K562 (cell line): ENCODE measurements around the gene SNX20. TPM values are rescaled to one million over a fixed set of nuclear protein-coding genes. Genes with fewer than 3 reads are reported as not detected.

Source experiments
- ATAC-seq: fragments of 200-7000 bp; cut with Tn5 transposase; 3 replicates; pipeline ENCODE4 v1.9.1; 2020; ENCODE audit warnings: moderate library complexity
- BruUV-seq: library from RNA; stranded (reverse); fragments of 400-500 nt; replicated peaks from 2 replicates; lab custom pipeline; 2021; lab: Mats Ljungman, UMichigan
- CTCF ChIA-PET: fragments of 300-600 bp; formaldehyde crosslinking; extraction: SDS; loops from one replicate; lab custom pipeline; 2021; ENCODE audit warnings: low intra/inter-chr PET ratio; lab: Yijun Ruan, JAX
- POLR2A ChIA-PET: fragments of 300-600, 350-650 bp; sonication (Branson Sonifier 250); formaldehyde crosslinking; extraction: SDS; loops from one replicate; lab custom pipeline; 2021; ENCODE audit warnings: antibody characterized with exemption, inconsistent platforms; lab: Yijun Ruan, JAX
- DNase-seq, 4 experiments: peaks; one replicate each; pipeline versions ENCODE4 v3.0.0 to v3.0.0-alpha.2; 2011 to 2018; ENCODE audit warnings: low spot score in 3 of 4, mixed read lengths in 3 of 4; ENCODE audit errors: extremely low read depth in 1 of 4
- FAIRE-seq: peaks from 2 replicates; lab custom pipeline; 2011; peaks lifted over from hg19 to GRCh38; lab: Jason Lieb, UNC
- H2AFZ ChIP-seq: 2 replicates; pipeline ENCODE4 v1.6.0; 2011; ENCODE audit warnings: low read depth, low read length, control low read depth, inconsistent platforms
- H3K27ac ChIP-seq: fragments of 200-600 bp; 3 replicates; pipeline ENCODE4 v1.8.0; 2011; ENCODE audit warnings: low read depth, mild to moderate bottlenecking, control low read depth, inconsistent platforms, low read length, moderate library complexity, mixed read lengths; ENCODE audit errors: extremely low read depth
- H3K27me3 ChIP-seq, 2 experiments: fragments of 300-600 bp in 1 of 2; 2 replicates in 1 of 2; 3 replicates in 1 of 2; pipeline versions ENCODE4 v1.6.0 to v1.8.0; 2011; ENCODE audit warnings: inconsistent platforms in 2 of 2, low read length in 2 of 2, mild to moderate bottlenecking in 1 of 2, mixed read lengths in 1 of 2, moderate library complexity in 1 of 2; ENCODE audit not compliant: control insufficient read depth in 2 of 2, insufficient read depth in 2 of 2
- H3K36me3 ChIP-seq: fragments of 300-600 bp; 3 replicates; pipeline ENCODE4 v1.8.0; 2011; ENCODE audit warnings: mild to moderate bottlenecking, low read length, inconsistent platforms; ENCODE audit not compliant: control insufficient read depth, insufficient read depth
- H3K4me1 ChIP-seq, 2 experiments: fragments of 200-600 bp in 1 of 2; replicated peaks in 1 of 2; 2 replicates in 1 of 2; 3 replicates in 1 of 2; pipeline versions ENCODE4 v1.5.1 to v1.8.0; 2011; ENCODE audit warnings: inconsistent platforms in 2 of 2, low read length in 2 of 2, mild to moderate bottlenecking in 1 of 2, mixed read lengths in 1 of 2, moderate library complexity in 1 of 2; ENCODE audit not compliant: control insufficient read depth in 2 of 2, insufficient read depth in 2 of 2
- H3K4me2 ChIP-seq: 2 replicates; pipeline ENCODE4 v1.6.1; 2011; ENCODE audit warnings: low read length, control low read depth, inconsistent platforms, mixed read lengths; ENCODE audit not compliant: insufficient read depth
- H3K4me3 ChIP-seq: fragments of 200-600 bp; sonication (generic), shearing (Covaris generic); 2 replicates; pipeline ENCODE4 v1.5.1; 2016; ENCODE audit warnings: control low read depth, inconsistent platforms
- H3K79me2 ChIP-seq: fragments of 200-600 bp; 3 replicates; pipeline ENCODE4 v1.8.0; 2011; ENCODE audit warnings: low read length, inconsistent platforms; ENCODE audit not compliant: control insufficient read depth, insufficient read depth
- H3K9ac ChIP-seq, 2 experiments: 2 replicates each; pipeline versions ENCODE4 v1.6.0 to v1.6.1; 2011; ENCODE audit warnings: low read depth in 2 of 2, low read length in 2 of 2, control low read depth in 1 of 2, inconsistent platforms in 1 of 2, mild to moderate bottlenecking in 1 of 2, mixed read lengths in 1 of 2; ENCODE audit not compliant: insufficient read depth in 1 of 2
- H3K9me1 ChIP-seq: one replicate; pipeline ENCODE4 v1.6.0; 2011; ENCODE audit warnings: inconsistent platforms, mild to moderate bottlenecking, low read length, moderate library complexity; ENCODE audit not compliant: control insufficient read depth, insufficient read depth
- H3K9me3 ChIP-seq: replicated peaks from 2 replicates; pipeline ENCODE4 v1.5.1; 2011; ENCODE audit warnings: low read depth, low read length, inconsistent platforms; ENCODE audit not compliant: control insufficient read depth, insufficient read depth
- H4K20me1 ChIP-seq: replicated peaks from 2 replicates; pipeline ENCODE4 v1.6.1; 2011; ENCODE audit warnings: low read length, inconsistent platforms, mixed read lengths; ENCODE audit not compliant: control insufficient read depth, insufficient read depth
- ETV1 ChIP-seq: fragments of 450-650 bp; conservative IDR thresholded peaks from 2 replicates; pipeline ENCODE4 v1.6.1; 2016; ENCODE audit warnings: missing genetic modification characterization, control low read depth, low read depth, missing compliant biosample characterization
- MYBL2 ChIP-seq, 2 experiments: fragments of 450-650 bp in 1 of 2; sonication (generic) in 1 of 2; formaldehyde crosslinking in 1 of 2; IDR thresholded peaks; 2 replicates each; pipeline versions ENCODE4 v1.6.1 to v1.8.1; 2017 to 2022; ENCODE audit warnings: borderline replicate concordance in 1 of 2, inconsistent platforms in 1 of 2, low read depth in 1 of 2, mild to moderate bottlenecking in 1 of 2, missing genetic modification reagents in 1 of 2, moderate library complexity in 1 of 2
- SMAD3 ChIP-seq: fragments of 450-650 bp; formaldehyde crosslinking; conservative IDR thresholded peaks from 2 replicates; pipeline ENCODE4 v1.4.0; 2020; ENCODE audit warnings: mild to moderate bottlenecking
- TAF1 ChIP-seq: IDR thresholded peaks from 2 replicates; pipeline ENCODE4 v1.6.1; 2011; ENCODE audit warnings: mild to moderate bottlenecking, low read length, moderate library complexity; ENCODE audit not compliant: insufficient read depth, control insufficient read depth, severe bottlenecking; ENCODE audit errors: extremely low read depth
- TAF7 ChIP-seq: fragments of 450-650 bp; IDR thresholded peaks from 2 replicates; pipeline ENCODE4 v1.6.1; 2016; ENCODE audit warnings: missing genetic modification characterization, missing compliant biosample characterization
- TEAD2 ChIP-seq: fragments of 450-650 bp; IDR thresholded peaks from 2 replicates; pipeline ENCODE4 v1.6.1; 2016; ENCODE audit warnings: missing genetic modification characterization, control low read depth, missing compliant biosample characterization
- ZBTB8A ChIP-seq: fragments of 450-650 bp; IDR thresholded peaks from 2 replicates; pipeline ENCODE4 v1.6.1; 2018; ENCODE audit warnings: mild to moderate bottlenecking, moderate library complexity; ENCODE audit not compliant: partially characterized antibody
- ZNF12 ChIP-seq: sonication (generic); formaldehyde crosslinking; IDR thresholded peaks from 2 replicates; pipeline ENCODE4 v1.4.0; 2020; ENCODE audit warnings: mild to moderate bottlenecking, missing genetic modification reagents
- ZNF75A ChIP-seq: fragments of 450-650 bp; formaldehyde crosslinking; IDR thresholded peaks from 2 replicates; pipeline ENCODE4 v1.4.0; 2020; ENCODE audit warnings: mild to moderate bottlenecking
- WGBS: fragments of 100-300 bp; shearing (Covaris generic); methylation state at CpG from one replicate; pipeline ENCODE4 v1.1.6; 2016; ENCODE audit warnings: low coverage, mixed read lengths; ENCODE audit not compliant: insufficient coverage; ENCODE audit errors: missing lambda C conversion rate; 5-methylcytosine and 5-hydroxymethylcytosine counted together
- in situ Hi-C: fragments of 300-500 bp; cut with MboI; formaldehyde crosslinking; loops from 4 replicates; pipeline ENCODE4 v1.15.0; 2018; ENCODE audit warnings: inconsistent platforms, mixed read lengths
- intact Hi-C: fragments of 100-400 bp; cut with micrococcal nuclease; formaldehyde crosslinking; loops from 2 replicates; pipeline ENCODE4 v1.14.2; 2022
- polyA plus RNA-seq, 8 experiments: library from polyadenylated mRNA; depleted of rRNA in 4 of 8; stranded (reverse) in 5 of 8; unstranded in 3 of 8; fragments of >200 nt; fragmentation: Nextera tagmentation in 2 of 8; fragmentation: Illumina TruSeq in 1 of 8; extraction: Ambion mirVana in 2 of 8; extraction: Trizol in 1 of 8; gene quantifications; 2 replicates each; pipeline versions ENCODE4 v1.2.1 to v1.2.3, GENCODE V29; 2011 to 2014; ENCODE audit warnings: inconsistent platforms in 1 of 8, missing spikeins in 1 of 8
- total RNA-seq, 7 experiments: library from RNA; depleted of rRNA in 6 of 7; stranded (reverse); fragments of >200 nt in 6 of 7; fragmentation: Illumina TruSeq in 2 of 7; extraction: Trizol in 2 of 7; gene quantifications; 2 replicates each; pipeline versions ENCODE4 v1.2.1 to v1.2.3, GENCODE V29; 2011 to 2021; ENCODE audit warnings: low replicate concordance in 1 of 7
- TF ChIP-seq, protein P1 (sequence below): fragments of 450-650 bp; IDR thresholded peaks from 2 replicates; pipeline ENCODE4 v1.6.1; 2016; ENCODE audit warnings: low read depth
- TF ChIP-seq, protein P2 (sequence below): fragments of 450-650 bp; conservative IDR thresholded peaks from 2 replicates; pipeline ENCODE4 v1.6.1; 2016; ENCODE audit warnings: missing genetic modification characterization, low read depth, mild to moderate bottlenecking, control low read depth, missing compliant biosample characterization
- TF ChIP-seq, protein P3 (sequence below): sonication (generic); formaldehyde crosslinking; IDR thresholded peaks from 2 replicates; pipeline ENCODE4 v1.8.0; 2022; ENCODE audit warnings: missing genetic modification reagents, mild to moderate bottlenecking, borderline replicate concordance

Gene SNX20
- total and polyA plus RNA-seq, 9 of the 15 experiments (the other 6 are each of a cell fraction or from before 2014, with no cell fraction given): 0.04 to 0.07 TPM; not detected in 7

DNA sequence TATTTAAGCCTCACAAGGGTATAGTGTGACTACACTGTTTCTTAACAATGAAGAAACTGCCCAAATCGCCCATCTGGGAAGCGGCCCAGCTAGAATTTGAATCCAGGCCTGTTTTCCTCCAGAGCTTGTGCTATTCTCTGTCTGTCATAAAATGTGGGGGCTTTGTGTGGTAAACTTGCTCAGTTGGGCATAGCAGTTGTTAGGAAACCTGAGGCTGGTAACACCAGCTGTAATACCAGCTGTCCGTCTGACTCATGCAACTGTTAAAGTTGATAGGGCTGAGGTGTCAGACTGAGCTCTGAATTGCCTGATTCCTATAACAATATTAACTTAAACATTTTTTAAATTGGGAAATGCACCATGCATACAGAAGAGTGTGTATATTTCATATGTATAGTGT is 21.6 kb upstream of the SNX20 start:
- Histone ChIP-seq H3K9me1 (no peaks in the 10 kb centered on the region), H3K27me3 (peaks cover 0 to 16% of the 10 kb centered on the region in 2 experiments; a peak in 3 of 5 replicates), H3K79me2 (no peaks in the 10 kb centered on the region), H3K9me3 (no peaks in the 10 kb centered on the region), H2AFZ (no peak overlapping the region), H3K27ac (no peak overlapping the region), H3K4me1 (peaks cover 0 to 6% of the 10 kb centered on the region in 2 experiments; a peak in 4 of 5 replicates), H3K4me2 (no peak overlapping the region), H3K36me3 (no peaks in the 10 kb centered on the region), H3K9ac (no peak overlapping the region), H4K20me1 (no peaks in the 10 kb centered on the region), H3K4me3 (no peak overlapping the region)
- ATAC-seq: no peak
- in situ Hi-C loops (no loop called here), intact Hi-C loops (no loop called here)
- WGBS: 0% methylated on average over 3 of the region's 3 CpGs
- FAIRE-seq: no peak
- ChIA-PET CTCF (no interaction called here), POLR2A (no interaction called here)
- BruUV-seq: no TSS peak
- DNase-seq: no peak
- TF ChIP-seq ZBTB8A (no peak), ZNF12 (CRISPR knock-in tag) (no peak), ZNF75A (CRISPR knock-in tag) (no peak), ETV1 (no peak), TAF1 (no peak), SMAD3 (CRISPR knock-in tag) (no peak), MYBL2 (IDR thresholded peaks at IDR 0.05; ENCODE audit: low read depth) (no peak), MYBL2 (CRISPR knock-in tag; IDR thresholded peaks at IDR 0.05; ENCODE audit: borderline replicate concordance) (no peak), TEAD2 (tag) (no peak), TAF7 (tag) (no peak)
- TF ChIP-seq, protein P1, sequence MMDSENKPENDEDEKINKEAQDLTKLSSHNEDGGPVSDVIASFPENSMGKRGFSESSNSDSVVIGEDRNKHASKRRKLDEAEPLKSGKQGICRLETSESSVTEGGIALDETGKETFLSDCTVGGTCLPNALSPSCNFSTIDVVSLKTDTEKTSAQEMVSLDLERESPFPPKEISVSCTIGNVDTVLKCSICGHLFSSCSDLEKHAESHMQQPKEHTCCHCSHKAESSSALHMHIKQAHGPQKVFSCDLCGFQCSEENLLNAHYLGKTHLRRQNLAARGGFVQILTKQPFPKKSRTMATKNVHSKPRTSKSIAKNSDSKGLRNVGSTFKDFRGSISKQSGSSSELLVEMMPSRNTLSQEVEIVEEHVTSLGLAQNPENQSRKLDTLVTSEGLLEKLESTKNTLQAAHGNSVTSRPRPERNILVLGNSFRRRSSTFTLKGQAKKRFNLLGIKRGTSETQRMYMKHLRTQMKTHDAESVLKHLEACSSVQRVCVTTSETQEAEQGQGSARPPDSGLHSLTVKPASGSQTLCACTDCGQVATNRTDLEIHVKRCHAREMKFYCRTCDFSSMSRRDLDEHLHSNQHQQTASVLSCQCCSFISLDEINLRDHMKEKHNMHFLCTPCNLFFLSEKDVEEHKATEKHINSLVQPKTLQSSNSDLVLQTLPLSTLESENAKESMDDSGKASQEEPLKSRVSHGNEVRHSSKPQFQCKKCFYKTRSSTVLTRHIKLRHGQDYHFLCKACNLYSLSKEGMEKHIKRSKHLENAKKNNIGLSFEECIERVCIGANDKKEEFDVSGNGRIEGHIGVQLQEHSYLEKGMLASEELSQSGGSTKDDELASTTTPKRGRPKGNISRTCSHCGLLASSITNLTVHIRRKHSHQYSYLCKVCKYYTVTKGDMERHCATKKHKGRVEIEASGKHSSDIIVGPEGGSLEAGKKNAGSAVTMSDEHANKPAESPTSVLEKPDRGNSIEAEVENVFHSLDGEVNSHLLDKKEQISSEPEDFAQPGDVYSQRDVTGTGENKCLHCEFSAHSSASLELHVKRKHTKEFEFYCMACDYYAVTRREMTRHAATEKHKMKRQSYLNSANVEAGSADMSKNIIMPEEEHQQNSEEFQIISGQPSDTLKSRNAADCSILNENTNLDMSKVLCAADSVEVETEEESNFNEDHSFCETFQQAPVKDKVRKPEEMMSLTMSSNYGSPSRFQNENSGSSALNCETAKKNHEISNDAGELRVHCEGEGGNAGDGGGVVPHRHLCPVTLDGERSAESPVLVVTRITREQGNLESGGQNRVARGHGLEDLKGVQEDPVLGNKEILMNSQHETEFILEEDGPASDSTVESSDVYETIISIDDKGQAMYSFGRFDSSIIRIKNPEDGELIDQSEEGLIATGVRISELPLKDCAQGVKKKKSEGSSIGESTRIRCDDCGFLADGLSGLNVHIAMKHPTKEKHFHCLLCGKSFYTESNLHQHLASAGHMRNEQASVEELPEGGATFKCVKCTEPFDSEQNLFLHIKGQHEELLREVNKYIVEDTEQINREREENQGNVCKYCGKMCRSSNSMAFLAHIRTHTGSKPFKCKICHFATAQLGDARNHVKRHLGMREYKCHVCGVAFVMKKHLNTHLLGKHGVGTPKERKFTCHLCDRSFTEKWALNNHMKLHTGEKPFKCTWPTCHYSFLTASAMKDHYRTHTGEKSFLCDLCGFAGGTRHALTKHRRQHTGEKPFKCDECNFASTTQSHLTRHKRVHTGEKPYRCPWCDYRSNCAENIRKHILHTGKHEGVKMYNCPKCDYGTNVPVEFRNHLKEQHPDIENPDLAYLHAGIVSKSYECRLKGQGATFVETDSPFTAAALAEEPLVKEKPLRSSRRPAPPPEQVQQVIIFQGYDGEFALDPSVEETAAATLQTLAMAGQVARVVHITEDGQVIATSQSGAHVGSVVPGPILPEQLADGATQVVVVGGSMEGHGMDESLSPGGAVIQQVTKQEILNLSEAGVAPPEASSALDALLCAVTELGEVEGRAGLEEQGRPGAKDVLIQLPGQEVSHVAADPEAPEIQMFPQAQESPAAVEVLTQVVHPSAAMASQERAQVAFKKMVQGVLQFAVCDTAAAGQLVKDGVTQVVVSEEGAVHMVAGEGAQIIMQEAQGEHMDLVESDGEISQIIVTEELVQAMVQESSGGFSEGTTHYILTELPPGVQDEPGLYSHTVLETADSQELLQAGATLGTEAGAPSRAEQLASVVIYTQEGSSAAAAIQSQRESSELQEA: no peak
- TF ChIP-seq, protein P2, sequence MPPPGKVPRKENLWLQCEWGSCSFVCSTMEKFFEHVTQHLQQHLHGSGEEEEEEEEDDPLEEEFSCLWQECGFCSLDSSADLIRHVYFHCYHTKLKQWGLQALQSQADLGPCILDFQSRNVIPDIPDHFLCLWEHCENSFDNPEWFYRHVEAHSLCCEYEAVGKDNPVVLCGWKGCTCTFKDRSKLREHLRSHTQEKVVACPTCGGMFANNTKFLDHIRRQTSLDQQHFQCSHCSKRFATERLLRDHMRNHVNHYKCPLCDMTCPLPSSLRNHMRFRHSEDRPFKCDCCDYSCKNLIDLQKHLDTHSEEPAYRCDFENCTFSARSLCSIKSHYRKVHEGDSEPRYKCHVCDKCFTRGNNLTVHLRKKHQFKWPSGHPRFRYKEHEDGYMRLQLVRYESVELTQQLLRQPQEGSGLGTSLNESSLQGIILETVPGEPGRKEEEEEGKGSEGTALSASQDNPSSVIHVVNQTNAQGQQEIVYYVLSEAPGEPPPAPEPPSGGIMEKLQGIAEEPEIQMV (tag): no peak
- TF ChIP-seq, protein P3, sequence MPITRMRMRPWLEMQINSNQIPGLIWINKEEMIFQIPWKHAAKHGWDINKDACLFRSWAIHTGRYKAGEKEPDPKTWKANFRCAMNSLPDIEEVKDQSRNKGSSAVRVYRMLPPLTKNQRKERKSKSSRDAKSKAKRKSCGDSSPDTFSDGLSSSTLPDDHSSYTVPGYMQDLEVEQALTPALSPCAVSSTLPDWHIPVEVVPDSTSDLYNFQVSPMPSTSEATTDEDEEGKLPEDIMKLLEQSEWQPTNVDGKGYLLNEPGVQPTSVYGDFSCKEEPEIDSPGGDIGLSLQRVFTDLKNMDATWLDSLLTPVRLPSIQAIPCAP (CRISPR knock-in tag): no peak
